HS-5 (cell line): ENCODE measurements around the gene MALL.
"Not testable (repeated sequence)": the region's sequence is repeated elsewhere in the genome, so short reads cannot be mapped to it uniquely, and the experiment has no call there.

ENCODE experiments used
- DNase-seq: peaks from one replicate; pipeline ENCODE4 v3.0.0-alpha.2; 2012; ENCODE audit warnings: low read depth

The MALL gene

GRCh38 chr2:110050222-110050621 lies 65.4 kb downstream of the MALL start:
- DNase-seq, result not testable (repeated sequence)

GRCh38 chr2:110049769-110050168 lies 65.9 kb downstream of the MALL start:
- DNase-seq, result not testable (repeated sequence)

GRCh38 chr2:110048255-110049197 lies 67.1 kb downstream of the MALL start:
- not testable (repeated sequence) for DNase-seq

GRCh38 chr2:110047225-110047624 lies 68.4 kb downstream of the MALL start:
- DNase-seq, result not testable (repeated sequence)

GRCh38 chr2:110041941-110042660 lies 73.5 kb downstream of the MALL start:
- DNase-seq, result not testable (repeated sequence)

GRCh38 chr2:110037336-110037735 lies 78.3 kb downstream of the MALL start:
- not testable (repeated sequence) for DNase-seq

GRCh38 chr2:110035384-110035783 lies 80.2 kb downstream of the MALL start:
- DNase-seq, result not testable (repeated sequence)

GRCh38 chr2:110034935-110035334 lies 80.7 kb downstream of the MALL start:
- not testable (repeated sequence) for DNase-seq
